ENCODE results near the gene SLC8A3. TPM values are rescaled to one million over a fixed set of nuclear protein-coding genes. Genes with fewer than 3 reads are reported as not detected.

SLC8A3 gene
- total RNA-seq, 1 donor from 2014 or later = 0.24 TPM

- H3K4me3 Mint-ChIP-seq = no peak overlapping the region
- peaks cover 43% of the 10 kb centered on the region for H3K4me1 ChIP-seq
- no peaks in the 10 kb centered on the region for H3K9me3 ChIP-seq (ENCODE audit: low read depth)
- H3K27ac Mint-ChIP-seq = no peak overlapping the region
- H3K4me2 ChIP-seq = peak overlapping the region; percentile 40
- no peak for DNase-seq (ENCODE audit: low spot score)
- H3K36me3 Mint-ChIP-seq = no peaks in the 10 kb centered on the region
- H4K20me1 ChIP-seq (ENCODE audit: low read depth) = no peaks in the 10 kb centered on the region
- H3K9ac ChIP-seq = no peak overlapping the region
- H3K9me3 Mint-ChIP-seq = no peaks in the 10 kb centered on the region
- peaks cover 22% of the 10 kb centered on the region for H3F3A ChIP-seq (ENCODE audit: low read depth)
- no peaks in the 10 kb centered on the region for H3K79me2 ChIP-seq (ENCODE audit: low read depth)
- no peaks in the 10 kb centered on the region for H3K36me3 ChIP-seq
- TF ChIP-seq EZH2 (IDR thresholded peaks at IDR 0.05) (no peak), EZH2phosphoT487 (IDR thresholded peaks at IDR 0.05) (no peak)
- no peak overlapping the region for H3K27ac ChIP-seq
- H3K27me3 Mint-ChIP-seq (ENCODE audit: insufficient read depth, low read depth) = peaks cover 5% of the 10 kb centered on the region
- H2AFZ ChIP-seq (replicated peaks) = no peak overlapping the region
- H3K27me3 ChIP-seq = no peaks in the 10 kb centered on the region
- peaks cover 15% of the 10 kb centered on the region for H3K4me1 Mint-ChIP-seq
- no peak overlapping the region for H3K4me3 ChIP-seq
Observed at GRCh38 chr14:70049605-70050004, 139.1 kb downstream of the SLC8A3 start.

DNA sequence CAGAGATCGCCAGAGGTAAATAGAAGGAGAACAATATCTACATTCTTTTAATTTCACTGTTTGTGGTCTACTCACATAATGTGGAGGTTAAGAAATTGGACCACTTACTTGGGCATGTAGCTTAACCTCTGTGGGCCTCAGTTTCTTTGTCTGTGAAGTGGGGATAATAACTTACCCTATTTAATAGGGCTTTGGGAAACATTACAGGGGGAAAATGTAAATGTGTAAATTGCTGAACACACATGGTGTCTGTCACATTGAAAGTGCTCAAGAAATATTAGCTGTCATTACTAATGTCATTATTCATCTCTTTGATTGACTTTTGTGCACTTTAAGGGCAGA is 140.5 kb downstream of the SLC8A3 start:
- no peak for TF ChIP-seq EZH2phosphoT487 (IDR thresholded peaks at IDR 0.05)
- Histone ChIP-seq H3F3A (ENCODE audit: low read depth) (peaks cover 16% of the 10 kb centered on the region), H3K4me3 (no peak overlapping the region), H3K79me2 (ENCODE audit: low read depth) (no peaks in the 10 kb centered on the region), H3K9ac (no peak overlapping the region), H2AFZ (replicated peaks) (no peak overlapping the region), H3K36me3 (no peaks in the 10 kb centered on the region), H4K20me1 (ENCODE audit: low read depth) (no peaks in the 10 kb centered on the region), H3K27me3 (no peaks in the 10 kb centered on the region), H3K9me3 (ENCODE audit: low read depth) (no peaks in the 10 kb centered on the region), H3K4me1 (peaks cover 30% of the 10 kb centered on the region), H3K4me2 (no peak overlapping the region), H3K27ac (no peak overlapping the region)
- Mint-ChIP-seq H3K9me3 (no peaks in the 10 kb centered on the region), H3K4me1 (peaks cover 15% of the 10 kb centered on the region), H3K27me3 (ENCODE audit: insufficient read depth, low read depth) (peaks cover 6% of the 10 kb centered on the region), H3K27ac (no peak overlapping the region), H3K4me3 (no peak overlapping the region), H3K36me3 (no peaks in the 10 kb centered on the region)
- DNase-seq (ENCODE audit: low spot score) = no peak

- Histone ChIP-seq H3K79me2 (ENCODE audit: low read depth) (no peaks in the 10 kb centered on the region), H4K20me1 (ENCODE audit: low read depth) (no peaks in the 10 kb centered on the region), H3K4me3 (no peak overlapping the region), H3K9ac (no peak overlapping the region), H3K36me3 (no peaks in the 10 kb centered on the region), H2AFZ (replicated peaks) (no peak overlapping the region), H3K27me3 (no peaks in the 10 kb centered on the region), H3K4me2 (no peak overlapping the region), H3K27ac (no peak overlapping the region), H3K4me1 (peaks cover 25% of the 10 kb centered on the region), H3K9me3 (ENCODE audit: low read depth) (no peaks in the 10 kb centered on the region), H3F3A (ENCODE audit: low read depth) (peaks cover 10% of the 10 kb centered on the region)
- no peak overlapping the region for H3K27ac Mint-ChIP-seq
- peaks cover 13% of the 10 kb centered on the region for H3K4me1 Mint-ChIP-seq
- no peak for DNase-seq (ENCODE audit: low spot score)
- no peak for TF ChIP-seq EZH2phosphoT487 (IDR thresholded peaks at IDR 0.05)
- TF ChIP-seq EZH2 (IDR thresholded peaks at IDR 0.05) = no peak
- TF ChIP-seq, protein P1, sequence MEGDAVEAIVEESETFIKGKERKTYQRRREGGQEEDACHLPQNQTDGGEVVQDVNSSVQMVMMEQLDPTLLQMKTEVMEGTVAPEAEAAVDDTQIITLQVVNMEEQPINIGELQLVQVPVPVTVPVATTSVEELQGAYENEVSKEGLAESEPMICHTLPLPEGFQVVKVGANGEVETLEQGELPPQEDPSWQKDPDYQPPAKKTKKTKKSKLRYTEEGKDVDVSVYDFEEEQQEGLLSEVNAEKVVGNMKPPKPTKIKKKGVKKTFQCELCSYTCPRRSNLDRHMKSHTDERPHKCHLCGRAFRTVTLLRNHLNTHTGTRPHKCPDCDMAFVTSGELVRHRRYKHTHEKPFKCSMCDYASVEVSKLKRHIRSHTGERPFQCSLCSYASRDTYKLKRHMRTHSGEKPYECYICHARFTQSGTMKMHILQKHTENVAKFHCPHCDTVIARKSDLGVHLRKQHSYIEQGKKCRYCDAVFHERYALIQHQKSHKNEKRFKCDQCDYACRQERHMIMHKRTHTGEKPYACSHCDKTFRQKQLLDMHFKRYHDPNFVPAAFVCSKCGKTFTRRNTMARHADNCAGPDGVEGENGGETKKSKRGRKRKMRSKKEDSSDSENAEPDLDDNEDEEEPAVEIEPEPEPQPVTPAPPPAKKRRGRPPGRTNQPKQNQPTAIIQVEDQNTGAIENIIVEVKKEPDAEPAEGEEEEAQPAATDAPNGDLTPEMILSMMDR (IDR thresholded peaks at IDR 0.05) = no peak
- no peak overlapping the region for H3K4me3 Mint-ChIP-seq
- no peaks in the 10 kb centered on the region for H3K9me3 Mint-ChIP-seq
- H3K27me3 Mint-ChIP-seq (ENCODE audit: insufficient read depth, low read depth) = peaks cover 5% of the 10 kb centered on the region
- no peaks in the 10 kb centered on the region for H3K36me3 Mint-ChIP-seq
Observed at GRCh38 chr14:70047598-70048312, 141.0 kb downstream of the SLC8A3 start.

DNA sequence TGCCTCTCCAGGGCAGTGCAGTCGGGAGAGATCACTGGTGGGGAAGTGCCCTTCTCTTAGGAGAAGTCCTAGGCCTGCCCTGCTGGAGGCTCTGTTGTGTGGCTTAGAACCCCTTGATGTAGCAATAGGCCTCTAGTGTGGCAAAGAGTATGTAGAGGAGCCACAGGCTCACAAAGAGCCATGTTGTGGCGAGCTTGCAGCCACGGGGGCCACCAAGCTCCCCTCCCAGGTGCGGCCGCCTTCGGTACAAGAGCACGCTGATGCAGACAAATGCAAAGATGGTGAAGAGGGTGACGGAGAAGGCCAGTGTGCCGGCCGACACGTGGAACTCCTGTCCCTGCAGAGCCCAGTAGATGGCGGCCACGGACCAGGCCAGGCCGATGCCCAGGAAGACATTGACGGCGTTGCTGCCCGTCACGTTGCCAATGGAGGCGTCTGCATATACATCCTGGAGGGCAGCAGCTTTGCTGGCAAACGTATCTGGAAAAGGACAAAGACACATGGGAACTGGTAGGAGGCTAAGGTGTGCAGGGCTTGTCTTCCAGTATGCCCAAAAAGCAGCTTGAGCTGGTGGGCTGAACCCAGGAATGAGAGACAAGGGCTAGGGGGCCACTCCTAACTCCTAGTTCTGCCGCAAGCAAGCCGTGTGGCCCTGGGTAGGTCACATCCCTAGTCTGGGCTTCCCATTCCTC is 142.8 kb downstream of the SLC8A3 start:
- TF ChIP-seq, protein P1 (IDR thresholded peaks at IDR 0.05) = peak; percentile 81
- TF ChIP-seq EZH2 (IDR thresholded peaks at IDR 0.05) = no peak
- H3K9ac ChIP-seq = no peak overlapping the region
- Mint-ChIP-seq H3K27me3 (ENCODE audit: insufficient read depth, low read depth) (peaks cover 2% of the 10 kb centered on the region), H3K27ac (no peak overlapping the region), H3K4me3 (no peak overlapping the region), H3K9me3 (no peaks in the 10 kb centered on the region), H3K36me3 (no peaks in the 10 kb centered on the region), H3K4me1 (peaks cover 13% of the 10 kb centered on the region)
- no peak overlapping the region for H3K4me3 ChIP-seq
- peak; percentile 84 for DNase-seq (ENCODE audit: low spot score)
- no peaks in the 10 kb centered on the region for H3K27me3 ChIP-seq
- H2AFZ ChIP-seq (replicated peaks) = peak overlapping the region; percentile 80
- H3K36me3 ChIP-seq = no peaks in the 10 kb centered on the region
- no peaks in the 10 kb centered on the region for H3F3A ChIP-seq (ENCODE audit: low read depth)
- H3K79me2 ChIP-seq (ENCODE audit: low read depth) = no peaks in the 10 kb centered on the region
- no peaks in the 10 kb centered on the region for H3K9me3 ChIP-seq (ENCODE audit: low read depth)
- no peaks in the 10 kb centered on the region for H4K20me1 ChIP-seq (ENCODE audit: low read depth)
- H3K27ac ChIP-seq = no peak overlapping the region
- no peak overlapping the region for H3K4me2 ChIP-seq
- peaks cover 15% of the 10 kb centered on the region for H3K4me1 ChIP-seq

Measured in neural progenitor cell (in vitro differentiated cells).